H9 (cell line): Measurements from ENCODE around the gene GSG1L2. TPM values are rescaled to one million over a fixed set of nuclear protein-coding genes. Genes with fewer than 3 reads are reported as not detected.

Experiments
- DNase-seq: peaks from one replicate; pipeline ENCODE4 v3.0.0-alpha.2; 2017
- H2AFZ ChIP-seq: one replicate; pipeline ENCODE4 v1.6.1; 2013; ENCODE audit warnings: mild to moderate bottlenecking, low read length, control low read depth, moderate library complexity
- H2AK5ac ChIP-seq: 2 replicates; pipeline ENCODE4 v1.6.1; 2013; ENCODE audit warnings: low read length, control low read depth, mixed read lengths; ENCODE audit not compliant: insufficient read length
- H2BK120ac ChIP-seq: one replicate; pipeline ENCODE4 v1.6.1; 2013; ENCODE audit warnings: low read depth, mild to moderate bottlenecking, low read length, control low read depth, inconsistent platforms; ENCODE audit not compliant: poor library complexity, severe bottlenecking
- H2BK12ac ChIP-seq: 2 replicates; pipeline ENCODE4 v1.6.1; 2013; ENCODE audit warnings: low read length, control low read depth, mixed read lengths, low read depth; ENCODE audit not compliant: insufficient read length
- H2BK15ac ChIP-seq: 2 replicates; pipeline ENCODE4 v1.6.1; 2013; ENCODE audit warnings: low read depth, low read length, control low read depth
- H2BK20ac ChIP-seq: one replicate; pipeline ENCODE4 v1.6.1; 2013; ENCODE audit warnings: low read depth, mild to moderate bottlenecking, low read length, control low read depth, inconsistent platforms; ENCODE audit not compliant: poor library complexity, severe bottlenecking
- H2BK5ac ChIP-seq: 2 replicates; pipeline ENCODE4 v1.6.1; 2013; ENCODE audit warnings: low read length, control low read depth, mixed read lengths; ENCODE audit not compliant: insufficient read length
- H3K14ac ChIP-seq: 2 replicates; pipeline ENCODE4 v1.6.1; 2013; ENCODE audit warnings: low read length, control low read depth; ENCODE audit not compliant: insufficient read depth
- H3K18ac ChIP-seq: 2 replicates; pipeline ENCODE4 v1.6.1; 2013; ENCODE audit warnings: low read depth, mild to moderate bottlenecking, mixed read lengths, low read length, control low read depth; ENCODE audit not compliant: insufficient read length
- H3K23ac ChIP-seq: 2 replicates; pipeline ENCODE4 v1.6.1; 2013; ENCODE audit warnings: low read length, control low read depth, mixed read lengths, low read depth; ENCODE audit not compliant: insufficient read length
- H3K23me2 ChIP-seq: 2 replicates; pipeline ENCODE4 v1.6.1; 2013; ENCODE audit warnings: low read depth, mild to moderate bottlenecking, mixed read lengths, low read length, control low read depth; ENCODE audit not compliant: insufficient read length, poor library complexity, severe bottlenecking
- H3K27ac ChIP-seq: 2 replicates; pipeline ENCODE4 v1.5.1; 2013; ENCODE audit warnings: low read length, control low read depth, mixed read lengths, low read depth; ENCODE audit not compliant: insufficient read length
- H3K27me3 ChIP-seq: 2 replicates; pipeline ENCODE4 v1.6.1; 2013; ENCODE audit warnings: low read length, control low read depth, inconsistent platforms; ENCODE audit not compliant: insufficient read depth
- H3K4ac ChIP-seq: 2 replicates; pipeline ENCODE4 v1.6.1; 2013; ENCODE audit warnings: low read depth, mild to moderate bottlenecking, control low read depth, inconsistent platforms, low read length, moderate library complexity
- H3K4me1 ChIP-seq: 2 replicates; pipeline ENCODE4 v1.6.1; 2013; ENCODE audit warnings: low read length, control low read depth, inconsistent platforms; ENCODE audit not compliant: insufficient read depth
- H3K4me2 ChIP-seq: 2 replicates; pipeline ENCODE4 v1.6.1; 2013; ENCODE audit warnings: low read length, control low read depth, mixed read lengths; ENCODE audit not compliant: insufficient read length, insufficient read depth
- H3K56ac ChIP-seq: 2 replicates; pipeline ENCODE4 v1.6.1; 2013; ENCODE audit warnings: low read depth, mild to moderate bottlenecking, mixed read lengths, low read length, control low read depth; ENCODE audit not compliant: insufficient read length
- H3K79me1 ChIP-seq: 2 replicates; pipeline ENCODE4 v1.6.1; 2013; ENCODE audit warnings: low read depth, mild to moderate bottlenecking, moderate library complexity, low read length, control low read depth, inconsistent platforms; ENCODE audit not compliant: insufficient read depth, poor library complexity, severe bottlenecking
- H3K79me2 ChIP-seq: 2 replicates; pipeline ENCODE4 v1.6.1; 2013; ENCODE audit warnings: low read length, control low read depth, inconsistent platforms; ENCODE audit not compliant: insufficient read depth
- H3K9ac ChIP-seq: 2 replicates; pipeline ENCODE4 v1.6.1; 2013; ENCODE audit warnings: low read length, control low read depth, mixed read lengths; ENCODE audit not compliant: insufficient read length; ENCODE audit errors: extremely low read depth
- H3K9me3 ChIP-seq: one replicate; pipeline ENCODE4 v1.6.1; 2013; ENCODE audit warnings: low read depth, low read length, inconsistent platforms; ENCODE audit not compliant: control insufficient read depth
- H3T11ph ChIP-seq: one replicate; pipeline ENCODE4 v1.6.1; 2013; ENCODE audit warnings: mild to moderate bottlenecking, low read length, control low read depth, inconsistent platforms
- H4K20me1 ChIP-seq: one replicate; pipeline ENCODE4 v1.6.1; 2013; ENCODE audit not compliant: control insufficient read depth, insufficient read length, insufficient read depth
- H4K5ac ChIP-seq: 2 replicates; pipeline ENCODE4 v1.6.1; 2013; ENCODE audit warnings: low read depth, mild to moderate bottlenecking, mixed read lengths, low read length, control low read depth; ENCODE audit not compliant: insufficient read length
- H4K8ac ChIP-seq: replicated peaks from 2 replicates; pipeline ENCODE4 v1.6.1; 2013; ENCODE audit warnings: low read length, control low read depth, mixed read lengths, low read depth; ENCODE audit not compliant: insufficient read length
- H4K91ac ChIP-seq: 2 replicates; pipeline ENCODE4 v1.6.1; 2013; ENCODE audit warnings: low read depth, mild to moderate bottlenecking, moderate library complexity, mixed read lengths, low read length, control low read depth; ENCODE audit not compliant: insufficient read length
- H3K27ac Mint-ChIP-seq, 3 experiments: 2 replicates in 2 of 3; 3 replicates in 1 of 3; pipeline ENCODE4 v1.8.0; 2020 to 2021; ENCODE audit warnings: mixed read lengths in 3 of 3, mild to moderate bottlenecking in 1 of 3, moderate library complexity in 1 of 3
- H3K27me3 Mint-ChIP-seq: 2 replicates; pipeline ENCODE4 v1.8.0; 2021; ENCODE audit warnings: low read depth, mild to moderate bottlenecking, moderate library complexity, mixed read lengths
- H3K36me3 Mint-ChIP-seq, 3 experiments: 2 replicates in 2 of 3; 3 replicates in 1 of 3; pipeline ENCODE4 v1.8.0; 2020 to 2021; ENCODE audit warnings: low read depth in 3 of 3, mixed read lengths in 3 of 3; ENCODE audit not compliant: insufficient read depth in 1 of 3
- H3K4me1 Mint-ChIP-seq, 2 experiments: 2 replicates each; pipeline ENCODE4 v1.8.0; 2020; ENCODE audit warnings: mixed read lengths in 2 of 2
- H3K4me3 Mint-ChIP-seq, 2 experiments: 2 replicates in 1 of 2; 3 replicates in 1 of 2; pipeline ENCODE4 v1.8.0; 2020 to 2021; ENCODE audit warnings: mild to moderate bottlenecking in 2 of 2, mixed read lengths in 2 of 2, moderate library complexity in 1 of 2
- H3K9me3 Mint-ChIP-seq, 2 experiments: 2 replicates in 1 of 2; 3 replicates in 1 of 2; pipeline ENCODE4 v1.8.0; 2020; ENCODE audit warnings: mild to moderate bottlenecking in 2 of 2, mixed read lengths in 2 of 2, moderate library complexity in 1 of 2
- WGBS: extraction: QIAGEN DNeasy Blood & Tissue Kit; methylation state at CpG from one replicate; pipeline ENCODE4 v1.1.7; 2013; ENCODE audit warnings: missing lambda C conversion rate, low lambda C conversion rate, mixed read lengths; ENCODE audit not compliant: insufficient read length; ENCODE audit errors: extremely low coverage; 5-methylcytosine and 5-hydroxymethylcytosine counted together
- total RNA-seq: library from RNA; stranded (reverse); gene quantifications from 2 replicates; pipeline ENCODE4 v1.2.1, GENCODE V29; 2021
- TF ChIP-seq, protein P1 (sequence below): fragments of 200-600 bp; sonication (generic); conservative IDR thresholded peaks from 3 replicates; pipeline ENCODE4 v1.8.0; 2021; ENCODE audit warnings: antibody characterized with exemption, mild to moderate bottlenecking

GSG1L2 gene
- total RNA-seq, 1 experiment from 2014 or later = not detected

DNA sequence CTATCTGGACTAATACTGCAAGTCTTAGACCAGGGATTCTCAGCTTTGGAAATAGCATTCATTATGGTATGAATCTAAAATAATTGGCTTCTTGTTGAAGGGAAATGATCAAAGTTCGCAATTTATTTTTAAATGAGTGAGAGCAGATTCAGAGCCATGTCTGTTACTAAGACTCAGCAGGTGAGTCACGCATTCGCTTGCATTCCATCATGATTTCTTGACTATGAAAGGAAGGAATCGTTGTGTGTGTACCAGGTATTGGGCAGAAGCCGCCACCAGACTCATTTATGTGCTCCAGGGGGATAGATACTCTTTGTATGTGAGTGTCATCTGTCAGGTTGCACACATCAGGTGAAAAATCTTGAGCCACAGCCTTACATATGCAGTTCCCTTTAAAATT lies 10.8 kb downstream of the GSG1L2 start:
- H3K14ac ChIP-seq = no peak overlapping the region
- peaks cover 14% of the 10 kb centered on the region for H3K27me3 Mint-ChIP-seq

More for the DNA sequence above, 10.8 kb downstream of the GSG1L2 start:
- no CpG with 5 or more reads among the region's 5 CpGs for WGBS
- Histone ChIP-seq H3K23ac (no peak overlapping the region), H2AK5ac (no peak overlapping the region), H3K18ac (no peak overlapping the region), H3K4me2 (no peak overlapping the region), H4K5ac (no peak overlapping the region), H4K8ac (no peak overlapping the region), H2BK5ac (no peak overlapping the region), H3K79me2 (no peaks in the 10 kb centered on the region), H4K91ac (no peak overlapping the region), H3K27ac (no peak overlapping the region), H4K20me1 (no peaks in the 10 kb centered on the region), H3K23me2 (no peaks in the 10 kb centered on the region), H3K79me1 (no peaks in the 10 kb centered on the region), H2BK20ac (no peak overlapping the region), H3K4me1 (no peaks in the 10 kb centered on the region), H2BK15ac (no peak overlapping the region), H3K9me3 (no peaks in the 10 kb centered on the region), H3K9ac (no peak overlapping the region), H3K27me3 (no peaks in the 10 kb centered on the region), H3K4ac (no peak overlapping the region), H2AFZ (no peak overlapping the region), H3T11ph (no peak overlapping the region), H2BK120ac (no peak overlapping the region), H2BK12ac (no peak overlapping the region), H3K56ac (no peak overlapping the region)
- no peaks in the 10 kb centered on the region; a peak in 1 of 7 replicates for H3K36me3 Mint-ChIP-seq
- DNase-seq = no peak
- H3K27ac Mint-ChIP-seq = no peak overlapping the region
- H3K4me3 Mint-ChIP-seq = no peak overlapping the region
- H3K9me3 Mint-ChIP-seq = no peaks in the 10 kb centered on the region; a peak in 2 of 5 replicates
- TF ChIP-seq, protein P1, sequence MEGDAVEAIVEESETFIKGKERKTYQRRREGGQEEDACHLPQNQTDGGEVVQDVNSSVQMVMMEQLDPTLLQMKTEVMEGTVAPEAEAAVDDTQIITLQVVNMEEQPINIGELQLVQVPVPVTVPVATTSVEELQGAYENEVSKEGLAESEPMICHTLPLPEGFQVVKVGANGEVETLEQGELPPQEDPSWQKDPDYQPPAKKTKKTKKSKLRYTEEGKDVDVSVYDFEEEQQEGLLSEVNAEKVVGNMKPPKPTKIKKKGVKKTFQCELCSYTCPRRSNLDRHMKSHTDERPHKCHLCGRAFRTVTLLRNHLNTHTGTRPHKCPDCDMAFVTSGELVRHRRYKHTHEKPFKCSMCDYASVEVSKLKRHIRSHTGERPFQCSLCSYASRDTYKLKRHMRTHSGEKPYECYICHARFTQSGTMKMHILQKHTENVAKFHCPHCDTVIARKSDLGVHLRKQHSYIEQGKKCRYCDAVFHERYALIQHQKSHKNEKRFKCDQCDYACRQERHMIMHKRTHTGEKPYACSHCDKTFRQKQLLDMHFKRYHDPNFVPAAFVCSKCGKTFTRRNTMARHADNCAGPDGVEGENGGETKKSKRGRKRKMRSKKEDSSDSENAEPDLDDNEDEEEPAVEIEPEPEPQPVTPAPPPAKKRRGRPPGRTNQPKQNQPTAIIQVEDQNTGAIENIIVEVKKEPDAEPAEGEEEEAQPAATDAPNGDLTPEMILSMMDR = no peak
- H3K4me1 Mint-ChIP-seq = no peaks in the 10 kb centered on the region
